ENCODE measurements around the gene HS3ST1.

Gene HS3ST1

GRCh38 chr4:11348449-11349088 is 80.1 kb downstream of the HS3ST1 start:
- Histone ChIP-seq H3K36me3 (no peaks in the 10 kb centered on the region), H3K4me3 (ENCODE audit: low read depth in 1 of 2, low read length in 1 of 2) (no peak overlapping the region), H3K9me3 (no peaks in the 10 kb centered on the region), H3K27ac (no peak overlapping the region), H3K27me3 (no peaks in the 10 kb centered on the region), H3K4me1 (ENCODE audit: control insufficient read depth in 1 of 2, insufficient read depth in 1 of 2, low read depth in 1 of 2, low read length in 1 of 2) (no peaks in the 10 kb centered on the region)
- TF ChIP-seq CTCF (IDR thresholded peaks at IDR 0.05): no peak

GRCh38 chr4:11344916-11345315 is 83.8 kb downstream of the HS3ST1 start:
- no peak for TF ChIP-seq CTCF (IDR thresholded peaks at IDR 0.05)
- no peaks in the 10 kb centered on the region for H3K36me3 ChIP-seq
- H3K27me3 ChIP-seq: no peaks in the 10 kb centered on the region
- H3K9me3 ChIP-seq: no peaks in the 10 kb centered on the region
- no peak overlapping the region for H3K27ac ChIP-seq
- peaks cover under 1 to 3% of the 10 kb centered on the region in 2 experiments for H3K4me1 ChIP-seq (ENCODE audit: control insufficient read depth in 1 of 2, insufficient read depth in 1 of 2, low read depth in 1 of 2, low read length in 1 of 2)
- no peak overlapping the region for H3K4me3 ChIP-seq (ENCODE audit: low read depth in 1 of 2, low read length in 1 of 2)

GRCh38 chr4:11343536-11343935 is 85.2 kb downstream of the HS3ST1 start:
- no peaks in the 10 kb centered on the region for H3K9me3 ChIP-seq
- peaks cover 14 to 17% of the 10 kb centered on the region in 2 experiments for H3K4me1 ChIP-seq (ENCODE audit: control insufficient read depth in 1 of 2, insufficient read depth in 1 of 2, low read depth in 1 of 2, low read length in 1 of 2)
- TF ChIP-seq CTCF (IDR thresholded peaks at IDR 0.05): no peak
- H3K27ac ChIP-seq: no peak overlapping the region
- no peaks in the 10 kb centered on the region for H3K27me3 ChIP-seq
- no peaks in the 10 kb centered on the region for H3K36me3 ChIP-seq
- no peak overlapping the region for H3K4me3 ChIP-seq (ENCODE audit: low read depth in 1 of 2, low read length in 1 of 2)

Measured in neutrophil (primary cell).